ENCODE measurements around the gene RGS8.

The RGS8 gene

DNA sequence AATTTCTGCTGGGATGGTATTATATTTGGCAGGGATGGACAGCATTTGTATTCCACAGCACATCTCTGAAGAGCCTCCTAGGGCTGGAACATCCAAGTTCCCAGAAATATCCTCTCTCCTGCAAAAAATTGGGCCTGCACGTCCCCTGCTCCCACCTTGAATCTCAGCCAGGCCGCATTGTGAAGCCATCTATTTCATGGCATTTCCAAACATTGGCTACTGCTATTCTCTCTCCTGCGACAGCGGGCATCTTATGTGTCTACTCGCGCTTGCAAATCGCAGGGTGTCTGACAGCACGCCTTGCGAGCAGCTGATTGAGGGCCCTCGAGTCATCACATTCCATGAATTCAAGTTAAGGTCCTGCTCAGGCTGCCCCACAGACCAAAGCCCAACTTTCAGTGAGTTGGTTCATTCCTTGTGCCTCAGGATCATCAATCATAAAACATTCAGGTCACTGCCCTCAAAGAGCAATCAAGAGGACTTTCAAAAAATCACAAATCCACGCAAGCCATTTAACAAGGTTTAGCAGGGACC lies 15.8 kb downstream of the RGS8 start:
- Mint-ChIP-seq H3K9me3 (no peaks in the 10 kb centered on the region), H3K4me3 (no peak overlapping the region), H3K27ac (no peak overlapping the region), H3K4me1 (no peaks in the 10 kb centered on the region), H3K36me3 (no peaks in the 10 kb centered on the region), H3K27me3 (peaks cover 32% of the 10 kb centered on the region)
- no peak for ATAC-seq

DNA sequence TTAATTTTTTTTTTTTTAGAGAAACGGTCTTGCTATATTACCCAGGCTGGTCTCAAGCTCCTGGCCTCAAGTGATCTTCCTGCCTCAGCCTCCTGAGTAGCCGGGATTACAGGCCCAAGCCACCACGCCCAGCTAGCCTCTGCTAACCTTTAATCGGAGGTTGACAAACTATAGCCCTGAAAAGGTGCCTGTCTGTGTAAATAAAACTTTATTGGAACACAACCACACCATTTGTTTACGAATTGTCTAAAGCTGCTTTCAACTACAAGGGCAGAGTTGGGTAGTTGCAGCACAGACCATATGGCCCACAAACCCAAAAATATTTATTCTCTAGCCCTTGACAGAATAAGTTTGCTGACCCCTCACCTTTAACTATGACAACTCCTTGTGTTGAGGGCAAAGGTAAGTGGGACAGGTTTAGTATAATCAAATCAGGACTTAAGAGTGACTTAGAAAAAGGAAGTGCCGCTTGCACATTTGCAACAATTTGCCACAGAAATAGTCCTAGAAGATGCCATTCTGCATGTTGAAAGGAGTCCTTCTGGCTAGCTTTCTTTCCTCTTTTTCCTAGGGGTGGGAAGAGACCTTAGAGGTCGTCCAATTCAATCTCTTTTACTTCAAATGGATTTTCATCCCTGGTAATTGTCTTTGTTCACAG lies 16.4 kb downstream of the RGS8 start:
- no peaks in the 10 kb centered on the region for H3K9me3 Mint-ChIP-seq
- H3K4me3 Mint-ChIP-seq, result no peak overlapping the region
- H3K27me3 Mint-ChIP-seq, result peaks cover 31% of the 10 kb centered on the region
- H3K27ac Mint-ChIP-seq, result no peak overlapping the region
- no peaks in the 10 kb centered on the region for H3K36me3 Mint-ChIP-seq
- ATAC-seq, result no peak
- no peaks in the 10 kb centered on the region for H3K4me1 Mint-ChIP-seq

DNA sequence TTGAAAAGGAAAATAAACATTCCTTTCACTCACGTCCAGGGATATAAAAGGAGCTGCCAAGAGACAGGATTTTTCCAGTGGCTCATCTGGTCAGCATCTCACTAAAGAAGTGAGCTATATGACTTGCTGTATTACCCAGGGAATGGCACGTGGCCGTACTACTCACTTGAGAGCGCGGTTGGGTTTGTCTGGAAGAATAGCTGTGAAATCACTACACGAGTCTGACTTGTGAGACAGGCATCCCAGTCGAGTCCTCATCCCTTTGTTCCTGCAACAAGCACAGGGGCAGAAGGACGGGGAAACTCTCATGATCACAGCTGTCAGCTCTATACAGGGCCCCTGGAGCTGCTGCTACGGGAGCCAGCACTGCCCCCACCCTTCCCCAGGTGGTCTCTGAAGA lies 17.7 kb downstream of the RGS8 start:
- ATAC-seq, result no peak
- no peak overlapping the region for H3K4me3 Mint-ChIP-seq
- peaks cover 18% of the 10 kb centered on the region for H3K27me3 Mint-ChIP-seq
- no peaks in the 10 kb centered on the region for H3K36me3 Mint-ChIP-seq
- H3K4me1 Mint-ChIP-seq, result no peaks in the 10 kb centered on the region
- no peak overlapping the region for H3K27ac Mint-ChIP-seq
- H3K9me3 Mint-ChIP-seq, result no peaks in the 10 kb centered on the region

DNA sequence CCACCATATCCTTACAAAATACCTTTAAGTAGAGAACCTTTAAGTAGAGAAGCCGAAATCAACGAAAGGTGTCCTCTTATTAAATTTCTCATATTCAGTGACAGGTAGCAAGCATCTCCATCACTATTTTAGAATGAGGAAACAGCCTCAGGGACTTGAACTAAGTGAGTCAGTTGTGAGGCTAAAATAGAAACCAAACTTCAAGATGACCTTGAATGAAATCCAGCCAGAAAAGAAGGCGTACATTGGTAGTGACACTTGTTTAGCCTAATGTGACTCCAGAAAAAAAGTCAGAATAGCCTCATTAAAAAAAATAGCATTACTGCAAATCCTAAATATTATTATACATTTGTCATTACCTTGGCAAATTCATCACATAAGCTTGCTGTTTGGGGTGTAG lies 20.1 kb downstream of the RGS8 start:
- H3K36me3 Mint-ChIP-seq, result no peaks in the 10 kb centered on the region
- no peaks in the 10 kb centered on the region for H3K9me3 Mint-ChIP-seq
- H3K27ac Mint-ChIP-seq, result no peak overlapping the region
- no peaks in the 10 kb centered on the region for H3K4me1 Mint-ChIP-seq
- no peaks in the 10 kb centered on the region for H3K27me3 Mint-ChIP-seq
- H3K4me3 Mint-ChIP-seq, result no peak overlapping the region
- no peak for ATAC-seq

DNA sequence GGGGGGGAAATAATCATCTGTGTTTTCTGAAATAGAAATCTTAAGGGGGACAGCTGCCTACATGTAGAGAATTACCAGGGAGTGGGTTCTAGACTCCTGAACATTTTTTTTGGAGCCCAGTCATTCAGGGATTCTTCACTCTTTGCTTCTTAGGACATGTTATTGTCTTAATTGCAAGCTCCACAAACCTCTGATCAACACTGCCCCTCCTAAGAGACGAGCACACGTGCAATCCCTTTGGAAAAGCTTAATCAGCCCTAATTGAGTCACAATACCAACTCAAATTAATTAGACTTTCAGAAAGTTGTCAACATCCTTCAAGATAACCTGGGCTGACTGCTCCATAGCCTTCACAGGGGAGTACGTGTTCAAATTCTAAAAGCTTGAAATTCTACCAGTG lies 21.4 kb downstream of the RGS8 start:
- no peak overlapping the region for H3K4me3 Mint-ChIP-seq

DNA sequence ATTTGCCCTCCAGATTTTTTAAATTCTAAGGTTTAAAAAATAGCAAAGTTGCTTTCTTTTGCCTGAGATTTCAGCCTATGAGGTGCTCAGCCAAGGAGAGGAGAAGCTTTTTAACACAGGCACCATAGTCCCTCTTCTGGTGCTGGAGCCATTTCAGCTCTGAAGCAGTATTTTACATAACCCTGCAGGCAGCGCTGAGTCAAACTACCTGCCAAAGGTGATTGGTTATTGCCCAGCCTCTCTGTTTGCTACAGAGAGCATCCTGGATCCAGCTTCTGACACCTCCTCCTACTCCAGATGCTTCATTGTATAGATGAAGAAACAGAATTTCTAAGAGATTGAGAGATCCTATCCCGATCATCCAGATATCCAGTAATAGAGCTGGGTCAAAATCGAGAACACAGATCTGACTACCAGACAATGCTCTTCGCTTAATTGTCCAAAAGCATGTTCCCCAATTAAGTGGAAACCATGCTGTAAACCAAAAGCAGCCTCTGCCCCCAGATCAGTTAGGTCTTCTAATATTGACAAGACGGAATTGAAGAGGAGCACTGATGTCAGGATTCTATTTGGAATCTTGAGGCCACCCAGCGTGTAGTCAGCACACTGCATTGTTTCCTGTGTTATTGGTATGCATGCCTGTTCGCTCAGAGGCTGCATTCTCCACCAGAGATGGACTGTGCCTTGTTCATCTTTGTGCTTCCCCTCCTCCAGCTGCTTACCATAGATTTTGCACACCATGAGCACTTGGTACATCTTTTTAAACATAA lies 22.1 kb downstream of the RGS8 start:
- no peak overlapping the region for H3K27ac Mint-ChIP-seq
- H3K4me3 Mint-ChIP-seq, result no peak overlapping the region
- no peaks in the 10 kb centered on the region for H3K4me1 Mint-ChIP-seq
- no peaks in the 10 kb centered on the region for H3K9me3 Mint-ChIP-seq
- no peaks in the 10 kb centered on the region for H3K36me3 Mint-ChIP-seq
- H3K27me3 Mint-ChIP-seq, result peaks cover 3% of the 10 kb centered on the region
- no peak for ATAC-seq

More for the DNA sequence above, 21.4 kb downstream of the RGS8 start:
- H3K4me1 Mint-ChIP-seq, result no peaks in the 10 kb centered on the region
- H3K36me3 Mint-ChIP-seq, result no peaks in the 10 kb centered on the region
- no peak for ATAC-seq
- no peaks in the 10 kb centered on the region for H3K9me3 Mint-ChIP-seq
- no peak overlapping the region for H3K27ac Mint-ChIP-seq
- H3K27me3 Mint-ChIP-seq, result no peaks in the 10 kb centered on the region

DNA sequence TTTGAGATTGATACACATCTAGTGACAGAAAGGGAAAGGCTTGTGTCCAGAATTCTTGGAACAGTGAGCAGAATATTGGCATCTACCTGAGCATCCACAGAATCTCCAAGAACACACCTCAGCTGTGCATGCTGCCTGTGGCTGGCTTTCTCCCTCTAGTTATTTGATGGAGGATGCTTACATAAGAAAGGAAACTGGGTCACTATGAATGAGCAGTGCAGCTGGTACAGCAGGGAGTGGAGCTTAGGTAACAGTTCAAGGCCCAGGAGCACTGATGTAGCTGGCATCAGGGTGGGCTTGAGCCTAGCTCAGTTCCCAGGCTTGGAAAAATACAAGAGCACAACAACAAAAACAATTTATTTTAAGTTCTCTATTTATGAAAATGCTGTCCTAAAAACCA lies 26.3 kb downstream of the RGS8 start:
- H3K27me3 Mint-ChIP-seq, result peaks cover 9% of the 10 kb centered on the region
- H3K4me3 Mint-ChIP-seq, result no peak overlapping the region
- no peak overlapping the region for H3K27ac Mint-ChIP-seq
- ATAC-seq, result no peak
- no peaks in the 10 kb centered on the region for H3K36me3 Mint-ChIP-seq
- H3K4me1 Mint-ChIP-seq, result no peaks in the 10 kb centered on the region
- H3K9me3 Mint-ChIP-seq, result no peaks in the 10 kb centered on the region

DNA sequence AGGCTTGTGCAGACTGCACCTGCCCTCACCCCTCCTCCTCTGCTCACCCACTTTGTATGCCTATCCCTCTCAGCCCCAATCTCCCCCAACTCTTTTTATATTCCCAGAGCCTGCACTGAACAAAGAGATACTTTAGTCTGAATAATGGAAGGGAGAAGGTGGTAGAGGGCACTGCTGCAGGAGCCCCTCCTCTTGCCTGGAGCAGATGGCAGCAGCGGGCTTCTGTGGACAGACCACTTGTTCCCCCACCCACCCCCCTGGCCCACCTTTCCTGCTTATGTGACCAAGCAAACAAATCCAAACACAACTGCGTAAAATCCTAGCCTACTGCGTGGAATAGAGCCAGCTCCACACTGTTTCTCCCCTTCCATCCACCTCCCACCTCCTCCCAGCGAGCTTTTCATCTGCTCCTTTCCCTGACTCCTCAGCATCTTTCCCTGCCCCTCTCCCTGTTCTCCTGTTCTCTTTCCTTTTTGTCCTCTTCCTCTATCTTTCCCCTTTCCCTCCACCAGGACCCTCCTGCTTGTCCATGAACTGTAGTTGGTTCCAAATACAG lies 27.5 kb downstream of the RGS8 start:
- ATAC-seq, result no peak
- Mint-ChIP-seq H3K36me3 (no peaks in the 10 kb centered on the region), H3K4me1 (no peaks in the 10 kb centered on the region), H3K27me3 (peaks cover 9% of the 10 kb centered on the region), H3K4me3 (no peak overlapping the region), H3K9me3 (no peaks in the 10 kb centered on the region), H3K27ac (no peak overlapping the region)

DNA sequence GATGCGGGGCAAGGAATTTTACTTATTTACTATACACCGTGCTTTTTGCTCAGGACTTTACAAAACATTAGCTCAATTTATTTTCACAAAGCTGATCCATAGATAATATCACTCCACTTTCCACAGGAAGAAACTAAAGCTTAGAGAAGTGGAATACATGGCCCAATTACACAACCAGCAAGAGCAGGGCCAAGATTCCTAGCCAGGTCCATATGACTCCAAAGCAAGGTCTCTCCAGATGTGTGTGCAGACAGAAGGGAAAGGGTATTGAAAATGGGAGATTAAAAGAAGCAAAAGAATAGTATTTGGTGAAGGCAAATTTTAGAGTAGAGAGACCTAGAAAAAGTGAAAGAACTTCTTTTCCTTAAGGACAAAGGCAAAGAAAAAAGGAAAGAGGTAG lies 30.4 kb downstream of the RGS8 start:
- Mint-ChIP-seq H3K9me3 (no peaks in the 10 kb centered on the region), H3K36me3 (no peaks in the 10 kb centered on the region), H3K27me3 (peaks cover 9% of the 10 kb centered on the region), H3K4me3 (no peak overlapping the region), H3K27ac (no peak overlapping the region), H3K4me1 (peaks cover 8% of the 10 kb centered on the region)
- ATAC-seq, result no peak

DNA sequence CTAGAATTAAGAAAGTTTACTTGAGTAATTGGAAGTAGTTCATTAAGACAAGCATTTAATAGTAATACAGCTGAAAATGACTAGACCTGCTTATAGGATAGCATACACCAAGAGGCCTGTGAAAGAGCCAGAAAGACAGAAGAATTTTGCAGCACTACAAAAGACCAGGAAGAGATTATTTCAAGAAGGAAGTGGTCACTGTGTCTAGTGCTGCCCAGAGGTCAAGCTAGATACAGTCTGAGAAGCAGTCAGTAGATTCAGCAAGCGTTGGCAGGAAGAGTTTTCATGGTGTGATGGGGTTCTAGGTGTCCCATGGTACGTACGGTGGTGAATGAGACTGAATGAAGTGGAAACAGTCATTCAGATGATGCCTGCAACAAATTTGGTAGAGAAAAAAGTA lies 31.5 kb downstream of the RGS8 start:
- Mint-ChIP-seq H3K36me3 (no peaks in the 10 kb centered on the region), H3K4me3 (no peak overlapping the region), H3K27me3 (peaks cover 16% of the 10 kb centered on the region), H3K9me3 (no peaks in the 10 kb centered on the region), H3K27ac (no peak overlapping the region), H3K4me1 (peaks cover 8% of the 10 kb centered on the region)
- ATAC-seq, result no peak

DNA sequence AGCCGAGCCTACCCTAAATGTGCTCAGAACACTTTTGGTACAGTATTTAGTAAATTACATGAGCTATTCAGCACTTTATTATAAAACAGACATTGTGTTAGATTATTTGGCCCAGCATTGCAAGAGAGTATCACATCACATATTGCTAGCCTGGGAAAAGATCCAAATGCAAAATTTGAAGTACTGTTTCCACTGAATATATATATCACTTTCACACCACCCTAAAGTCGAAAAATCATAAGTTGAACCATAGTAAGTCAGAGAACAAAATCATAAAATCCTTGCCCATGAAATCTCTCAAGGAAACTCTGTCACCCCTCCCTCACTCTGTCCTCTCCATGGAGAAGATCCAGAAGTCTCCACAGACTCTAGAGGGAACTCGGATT lies 33.1 kb downstream of the RGS8 start:
- H3K4me3 Mint-ChIP-seq, result no peak overlapping the region
- no peaks in the 10 kb centered on the region for H3K9me3 Mint-ChIP-seq
- ATAC-seq, result no peak
- H3K4me1 Mint-ChIP-seq, result peaks cover 8% of the 10 kb centered on the region
- H3K27me3 Mint-ChIP-seq, result peaks cover 9% of the 10 kb centered on the region
- no peaks in the 10 kb centered on the region for H3K36me3 Mint-ChIP-seq
- H3K27ac Mint-ChIP-seq, result no peak overlapping the region

DNA sequence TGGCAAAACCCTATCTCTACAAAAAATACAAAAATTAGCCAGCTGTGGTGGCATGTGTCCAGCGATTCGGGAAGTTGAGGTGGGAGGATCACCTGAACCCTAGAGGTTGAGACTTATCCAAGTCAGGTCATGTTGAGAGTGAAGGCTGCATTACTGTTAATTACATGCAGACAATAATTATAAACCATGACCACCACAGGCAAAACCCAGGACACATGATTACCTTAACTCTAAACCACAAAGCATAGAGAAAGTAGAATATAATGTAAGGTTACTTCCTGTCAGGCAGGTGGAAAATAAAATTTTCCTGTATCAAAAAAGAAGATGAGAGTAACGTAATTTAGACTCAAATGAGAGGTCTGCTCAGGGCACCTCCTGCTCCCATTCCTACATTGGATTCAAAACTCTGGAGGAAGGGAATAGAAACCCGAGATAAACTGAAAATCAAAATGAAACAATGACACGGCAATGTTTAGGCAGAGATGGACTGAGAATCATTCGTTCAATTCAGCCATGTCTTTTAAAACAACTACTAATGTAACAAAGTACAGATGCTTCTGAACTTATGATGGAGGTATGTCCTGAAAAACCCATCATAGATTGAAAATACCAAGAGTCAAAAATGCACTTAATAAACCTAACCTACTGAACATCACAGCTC lies 33.6 kb downstream of the RGS8 start:
- H3K27me3 Mint-ChIP-seq, result peaks cover 9% of the 10 kb centered on the region
- H3K4me3 Mint-ChIP-seq, result no peak overlapping the region
- H3K27ac Mint-ChIP-seq, result no peak overlapping the region
- H3K9me3 Mint-ChIP-seq, result no peaks in the 10 kb centered on the region
- ATAC-seq, result no peak
- no peaks in the 10 kb centered on the region for H3K36me3 Mint-ChIP-seq
- H3K4me1 Mint-ChIP-seq, result peaks cover 8% of the 10 kb centered on the region

DNA sequence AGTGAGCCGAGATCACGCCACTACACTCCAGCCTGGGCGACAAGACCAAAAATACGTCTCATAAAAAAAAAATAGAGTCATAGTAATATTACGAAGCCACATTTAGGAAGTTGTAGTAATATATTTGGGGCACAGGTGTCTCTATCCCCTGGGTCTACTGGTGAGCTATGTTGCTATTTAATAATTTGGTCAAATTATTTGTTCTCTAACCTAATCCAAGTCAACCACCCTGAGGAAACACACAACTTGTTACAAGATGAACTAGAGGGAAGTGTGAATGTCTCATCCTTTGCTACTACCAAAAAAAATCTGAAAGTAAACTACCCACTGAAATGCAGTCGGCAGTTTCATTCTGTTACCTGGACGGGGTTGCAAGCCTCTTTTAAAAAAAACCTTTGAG lies 35.3 kb downstream of the RGS8 start:
- Mint-ChIP-seq H3K27me3 (peaks cover 9% of the 10 kb centered on the region), H3K9me3 (no peaks in the 10 kb centered on the region), H3K4me1 (peaks cover 22% of the 10 kb centered on the region), H3K4me3 (no peak overlapping the region), H3K27ac (no peak overlapping the region), H3K36me3 (no peaks in the 10 kb centered on the region)
- peak; percentile 60 for ATAC-seq

DNA sequence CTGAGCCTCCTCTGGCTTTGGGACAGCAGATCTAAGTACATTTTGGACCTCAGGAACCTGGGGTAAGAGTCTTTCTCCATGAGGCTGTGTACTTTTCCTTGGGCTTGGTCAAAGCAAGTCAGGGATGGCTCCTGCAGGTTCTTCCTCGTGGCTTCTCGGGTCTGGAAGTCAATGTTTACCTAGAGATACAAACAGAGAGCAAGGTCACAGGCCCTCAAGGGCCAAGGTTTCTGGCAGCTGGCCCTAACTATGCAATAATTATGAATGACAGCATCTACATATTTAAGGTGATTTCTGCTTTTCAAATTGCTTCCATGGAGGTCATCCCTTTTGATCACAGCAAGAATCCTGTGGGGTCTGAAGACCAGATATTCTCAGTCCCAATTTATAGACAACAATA lies 37.6 kb downstream of the RGS8 start:
- Mint-ChIP-seq H3K4me3 (no peak overlapping the region), H3K36me3 (no peaks in the 10 kb centered on the region), H3K4me1 (peaks cover 22% of the 10 kb centered on the region), H3K27ac (no peak overlapping the region), H3K27me3 (peaks cover 9% of the 10 kb centered on the region), H3K9me3 (no peaks in the 10 kb centered on the region)
- ATAC-seq, result no peak

DNA sequence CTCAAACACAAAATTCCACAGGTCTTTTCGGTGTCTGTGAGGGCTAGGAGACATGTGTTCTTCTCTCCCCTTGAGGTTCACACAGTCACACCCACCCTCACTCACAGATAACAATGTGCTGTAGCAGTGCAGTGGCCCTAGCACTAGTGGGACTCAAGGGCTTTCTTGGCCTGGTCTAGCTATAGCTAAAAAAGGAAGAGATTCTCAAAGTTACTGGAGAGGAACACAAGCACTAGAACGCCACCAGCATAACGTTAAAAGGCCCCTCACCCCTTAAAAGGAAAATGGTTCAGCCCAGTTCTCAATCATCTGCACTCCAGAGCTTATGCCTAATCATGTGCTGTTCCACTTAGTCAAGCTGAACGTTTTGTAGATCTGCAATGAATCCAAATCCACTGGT lies 39.5 kb downstream of the RGS8 start:
- no peak overlapping the region for H3K27ac Mint-ChIP-seq
- H3K36me3 Mint-ChIP-seq, result no peaks in the 10 kb centered on the region
- peaks cover 13% of the 10 kb centered on the region for H3K4me1 Mint-ChIP-seq
- ATAC-seq, result peak; percentile 74
- H3K4me3 Mint-ChIP-seq, result no peak overlapping the region
- peaks cover 9% of the 10 kb centered on the region for H3K27me3 Mint-ChIP-seq
- no peaks in the 10 kb centered on the region for H3K9me3 Mint-ChIP-seq

Measured in stimulated activated memory B cell treated with anti-CD40 and anti-IgM and Interleukin-4, amounts not matched to agents 10 μg/mL and 1 μg/mL and 100 μg/mL, for 72 hours (primary cell).